CD4-positive, alpha-beta T cell treated with Interleukin-4 for 1 hour (primary cell): ENCODE data around the gene USP46.

Source experiments
- DNase-seq, 2 donors: peaks; one replicate each; pipeline ENCODE4 v3.0.0-alpha.2; 2020 to 2022

USP46 gene

DNA sequence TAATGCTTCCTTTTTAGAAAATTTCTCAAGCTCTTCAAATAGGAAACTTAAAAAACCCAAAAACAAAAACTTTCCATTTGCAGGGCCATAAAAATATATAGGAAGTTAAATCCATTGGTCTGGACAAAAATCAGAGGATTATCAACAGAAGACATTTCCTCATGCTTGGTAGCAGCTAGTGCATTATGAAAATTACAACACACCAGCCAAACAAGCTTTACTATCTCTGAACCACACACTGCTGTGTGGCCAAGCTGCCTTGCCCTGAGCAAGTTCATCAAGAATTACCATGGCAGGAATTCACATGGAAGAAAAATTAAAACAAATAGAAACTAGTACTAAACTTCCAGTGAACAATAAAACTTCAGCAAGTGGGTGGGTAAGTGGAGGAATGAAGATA, 3.6 kb downstream of the USP46 start:
- DNase-seq = no peak

DNA sequence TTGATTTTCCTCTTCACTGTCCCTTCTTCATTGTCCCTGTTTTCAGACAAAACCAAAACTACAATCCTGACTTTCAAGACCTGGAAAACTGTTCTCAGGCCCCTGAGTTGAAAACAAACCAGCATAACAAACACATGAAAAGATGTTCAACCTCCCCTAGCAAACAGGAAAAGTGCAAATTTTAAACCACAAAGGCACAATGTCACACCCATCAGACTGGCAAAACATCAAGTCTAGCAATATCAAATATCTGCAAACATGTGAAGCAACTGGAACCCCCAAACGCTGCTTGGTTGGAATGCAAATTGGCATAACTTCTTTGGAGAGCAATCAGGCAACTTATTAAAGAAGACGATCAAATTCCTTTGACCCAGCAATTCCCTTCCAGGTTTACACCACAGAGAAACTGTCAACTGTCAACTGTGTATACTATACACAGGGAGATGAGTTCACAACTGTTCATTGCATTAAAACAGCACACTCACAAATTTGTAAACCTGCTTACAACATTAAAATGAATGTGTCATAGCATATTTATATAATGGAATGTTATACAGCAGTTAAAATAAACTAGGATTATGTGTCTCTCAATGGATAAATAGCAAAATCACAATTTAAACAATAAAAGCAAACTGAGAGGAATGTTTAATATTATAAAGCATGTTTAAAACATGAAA, 7.0 kb downstream of the USP46 start:
- DNase-seq = no peak

DNA sequence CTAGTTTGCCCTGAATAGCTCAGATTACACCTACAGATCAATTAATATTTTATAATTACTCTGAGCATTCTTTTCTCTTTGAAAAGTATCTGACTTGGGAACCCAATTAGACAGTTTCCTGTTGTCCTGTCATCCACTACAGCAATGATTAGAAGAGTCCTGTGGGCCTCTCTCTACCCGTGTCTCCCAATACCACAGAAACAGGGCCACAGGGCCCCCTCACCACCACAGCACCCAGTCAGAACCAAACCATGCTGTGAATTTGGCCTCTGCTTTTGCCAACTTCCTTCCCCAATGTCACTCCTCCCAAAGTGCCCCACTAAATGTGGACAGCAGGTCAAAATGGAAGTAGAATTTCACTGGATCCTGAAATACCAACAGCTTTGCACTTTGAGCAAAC, 10.3 kb downstream of the USP46 start:
- DNase-seq = no peak

DNA sequence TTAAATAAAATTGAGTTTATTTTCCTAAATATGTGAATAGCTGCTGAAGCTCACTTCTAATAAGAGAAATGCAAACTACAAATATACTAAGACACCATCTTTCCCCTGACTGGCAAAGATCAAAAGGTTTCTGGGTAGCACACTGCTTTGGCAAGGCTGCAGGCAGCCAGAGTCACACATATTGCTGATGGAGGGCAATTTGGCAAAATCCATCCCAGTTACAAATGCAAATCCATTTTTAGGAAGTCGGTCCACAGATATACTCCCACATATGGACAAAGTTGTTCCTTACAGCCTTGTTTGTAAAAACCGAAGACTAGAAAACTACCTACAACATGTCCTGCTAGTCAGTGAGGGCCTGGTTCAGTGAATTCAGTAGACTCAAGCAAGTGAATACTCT, 12.4 kb downstream of the USP46 start:
- no peak for DNase-seq

DNA sequence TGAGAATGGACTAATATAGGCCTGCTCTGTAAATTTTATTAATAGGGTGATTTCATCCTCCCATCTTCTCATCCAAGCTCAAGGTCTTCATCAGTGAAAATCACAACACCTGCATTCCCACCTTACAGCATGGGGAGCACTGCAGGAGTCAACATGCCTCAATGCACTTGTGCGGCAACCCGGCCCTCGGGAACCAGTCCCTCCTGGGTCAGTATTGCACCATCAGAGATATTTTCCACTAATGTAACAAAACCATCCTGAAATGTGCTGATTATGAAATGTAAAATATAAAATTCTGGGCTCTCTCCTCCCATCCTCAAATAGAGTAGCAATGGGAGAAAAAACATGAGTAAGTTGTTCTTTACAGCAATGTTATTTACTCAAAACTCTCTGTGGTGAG, 13.0 kb downstream of the USP46 start:
- DNase-seq = no peak

DNA sequence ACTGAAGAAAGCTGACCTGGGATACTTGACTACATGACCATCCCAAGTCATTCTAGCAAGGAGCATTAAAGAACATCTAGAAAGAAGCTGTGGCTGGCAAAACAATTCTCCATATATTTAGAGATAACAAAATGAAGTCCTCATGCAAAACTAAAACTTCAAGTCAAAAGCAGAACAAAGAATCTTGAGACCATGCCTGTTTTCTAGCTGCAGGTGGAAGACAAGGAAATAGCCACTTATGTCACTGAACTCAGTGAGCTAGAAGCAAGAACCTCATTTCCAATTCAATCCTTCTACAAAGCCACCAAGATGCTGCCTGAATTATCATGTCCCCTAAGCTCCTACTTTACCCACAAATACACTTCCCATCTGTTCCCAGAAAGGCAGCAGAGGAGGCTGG, 13.8 kb downstream of the USP46 start:
- no peak for DNase-seq

DNA sequence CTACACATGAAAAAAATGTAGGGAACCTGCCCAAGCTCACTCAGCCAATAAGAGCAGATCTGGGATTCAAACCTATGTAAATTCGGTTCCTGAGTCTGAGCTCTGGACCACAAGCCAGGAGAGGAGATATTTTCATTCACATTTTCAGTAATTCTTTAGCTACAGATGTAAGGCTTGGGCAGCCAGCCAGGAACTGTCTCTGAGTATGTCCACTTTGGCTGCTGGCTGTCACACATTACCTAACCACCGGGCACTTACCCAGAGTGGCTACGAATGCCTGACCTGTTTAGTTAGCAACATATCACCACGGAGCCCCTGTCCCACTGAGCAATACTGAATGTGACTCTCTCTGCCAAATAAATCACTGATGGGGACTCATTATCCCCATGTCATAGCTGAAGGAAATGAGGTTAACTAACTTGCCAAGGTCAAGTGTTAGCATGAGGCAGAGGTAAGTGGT, 15.3 kb downstream of the USP46 start:
- no peak for DNase-seq

DNA sequence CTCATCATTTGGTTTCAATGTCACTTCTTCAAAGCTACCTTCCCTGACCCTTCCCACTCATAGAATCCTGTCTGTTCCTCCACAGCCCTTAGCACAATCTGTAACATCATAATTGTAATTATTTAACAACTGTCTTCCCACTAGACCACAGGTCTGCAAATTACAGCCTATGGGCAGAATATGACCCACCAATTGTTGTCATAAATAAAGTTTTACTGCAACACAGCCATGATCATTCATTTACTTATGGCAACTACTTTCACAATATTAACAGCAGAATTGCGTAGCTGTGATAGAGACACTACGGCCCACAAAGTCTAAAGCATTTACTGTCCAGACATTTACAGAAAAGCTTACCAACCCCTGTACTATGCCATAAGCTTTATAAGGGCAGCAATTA, 15.9 kb downstream of the USP46 start:
- no peak for DNase-seq

DNA sequence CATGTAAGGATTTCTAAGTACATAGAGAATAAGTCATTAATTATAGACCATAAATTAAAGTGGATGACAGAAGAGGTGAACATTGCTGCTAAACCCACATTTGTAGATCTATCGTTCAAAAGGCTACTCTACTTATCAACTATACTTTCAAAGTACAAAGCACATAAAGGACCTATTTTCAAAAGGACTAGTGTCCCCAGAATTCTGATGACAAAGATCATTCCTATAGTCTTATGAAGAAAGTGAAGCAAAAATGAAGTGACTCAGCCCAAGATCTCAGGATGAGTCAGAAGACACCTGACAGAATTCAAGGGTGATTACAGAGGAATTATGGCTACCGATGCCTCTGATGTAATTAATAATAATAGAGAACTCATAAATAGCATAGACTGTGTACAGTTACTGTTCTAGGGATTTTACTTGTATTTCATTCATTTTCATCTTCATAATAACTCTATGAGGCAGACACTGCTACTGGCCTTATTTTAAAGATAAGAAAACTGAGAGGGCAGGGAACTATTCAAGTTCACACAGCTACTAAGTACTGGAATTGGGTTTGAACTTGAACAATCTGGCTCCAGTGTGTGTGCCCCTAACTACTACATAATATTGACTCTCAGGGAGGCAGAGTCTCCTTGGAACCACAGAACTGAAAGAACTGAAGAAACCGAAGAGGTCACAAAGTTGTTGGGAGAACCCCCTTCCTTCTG, 17.1 kb downstream of the USP46 start:
- no peak for DNase-seq

DNA sequence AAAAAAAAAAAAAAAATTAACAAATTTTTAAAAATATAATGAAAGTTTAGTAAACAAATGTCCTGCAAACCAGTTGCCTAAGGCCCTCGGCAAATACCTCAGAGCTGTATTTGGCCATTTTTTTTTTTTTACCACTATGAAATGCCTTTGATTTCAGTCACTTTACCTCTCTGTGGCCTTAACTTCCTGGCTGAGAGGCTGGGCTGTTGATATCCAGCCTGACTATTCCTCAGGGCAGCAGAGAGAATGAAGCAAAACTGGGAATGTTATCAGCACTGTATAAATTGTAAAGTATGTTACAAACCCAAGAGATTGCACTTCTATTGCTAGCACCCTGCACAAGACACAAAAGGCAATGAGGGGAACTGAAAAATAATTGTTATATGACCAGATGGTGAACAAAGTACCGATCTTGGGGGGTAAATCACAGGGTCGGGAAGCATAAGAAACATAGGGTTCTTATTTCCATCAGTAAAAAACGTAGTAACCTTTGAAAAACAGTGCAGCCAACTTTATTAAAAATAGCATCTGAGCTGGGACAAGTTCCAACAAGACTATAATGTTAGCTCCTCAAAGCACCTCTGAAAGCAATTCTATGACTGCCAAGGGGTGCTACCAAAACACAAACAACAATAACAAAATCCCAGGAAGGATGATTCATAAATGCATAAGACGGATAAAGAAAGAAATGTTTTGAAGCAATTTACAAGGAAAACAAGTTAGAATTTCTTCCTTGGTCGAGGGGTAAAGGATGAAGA, 18.1 kb downstream of the USP46 start:
- no peak for DNase-seq

DNA sequence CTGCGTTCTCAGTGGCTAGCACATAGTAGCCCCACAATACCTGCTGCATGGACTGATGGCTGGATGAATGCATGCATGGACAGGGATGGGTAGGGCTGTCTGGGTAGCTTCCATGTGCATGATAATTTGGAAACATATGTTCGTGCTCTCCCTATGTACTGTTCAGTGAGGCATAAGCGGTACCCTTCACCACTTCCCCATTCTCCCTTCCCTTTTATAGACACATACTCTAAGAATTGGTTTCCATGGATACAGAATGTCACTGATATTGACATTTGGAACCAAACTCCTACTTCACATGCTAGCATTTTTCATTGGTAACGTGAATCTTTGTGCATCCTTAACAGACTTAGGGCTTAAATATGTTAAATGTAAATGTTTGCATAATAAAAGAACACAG, 20.4 kb downstream of the USP46 start:
- no peak for DNase-seq

DNA sequence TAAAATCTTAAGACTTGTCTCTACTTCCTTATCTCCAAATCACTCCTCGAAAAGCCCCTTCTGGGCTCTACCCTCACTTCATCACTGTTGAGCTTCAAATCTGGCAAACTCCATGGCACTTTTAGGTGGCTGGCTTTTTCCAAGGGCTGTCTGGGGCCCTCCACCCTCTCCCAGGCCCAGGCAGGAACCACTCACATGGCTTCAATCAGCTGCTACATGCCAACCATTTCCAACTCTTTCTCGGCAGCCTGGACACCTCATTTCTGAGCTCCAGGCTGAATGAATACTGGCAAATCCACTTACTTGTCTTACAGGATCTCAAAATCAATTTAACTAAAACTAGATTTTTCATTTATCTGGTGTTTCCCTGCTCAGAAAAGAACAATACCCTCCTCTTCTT, 22.0 kb downstream of the USP46 start:
- no peak for DNase-seq

DNA sequence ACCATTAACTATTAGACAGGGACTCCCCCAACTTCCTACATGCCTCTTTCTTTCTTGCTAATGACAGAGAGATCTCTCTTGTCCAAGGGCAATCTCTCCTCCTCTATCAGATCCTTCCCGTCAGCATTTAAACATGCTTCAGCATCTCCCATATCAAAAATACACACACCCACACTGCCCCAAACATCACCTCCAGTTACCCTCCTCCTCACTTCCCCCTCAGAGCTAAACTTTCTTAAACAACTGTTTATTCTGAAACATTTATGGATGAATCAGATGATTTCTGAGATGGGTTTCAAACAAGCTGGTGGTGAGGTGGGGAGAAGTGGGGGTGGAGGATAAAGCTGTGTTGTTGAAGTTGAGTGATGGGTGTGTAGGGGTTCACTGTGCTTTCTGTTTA, 23.5 kb downstream of the USP46 start:
- DNase-seq = no peak

DNA sequence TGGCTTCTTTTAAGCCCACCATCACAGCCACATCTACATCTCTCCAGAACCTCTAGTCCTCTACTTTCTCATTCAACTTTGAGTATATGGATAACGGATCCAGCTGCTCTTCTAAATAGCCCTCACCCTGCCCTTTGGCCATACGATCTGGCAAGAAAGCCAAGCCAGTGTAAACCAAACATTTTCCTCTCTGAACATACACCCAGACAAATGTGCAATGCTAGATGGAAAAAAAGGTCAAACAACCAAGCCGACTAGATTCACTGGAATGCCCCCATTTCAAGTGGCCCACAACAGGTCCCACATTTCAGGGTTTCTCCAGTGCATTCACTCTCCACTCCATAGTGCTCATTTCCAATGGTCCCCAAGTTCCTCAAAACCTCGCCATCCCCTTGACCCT, 24.0 kb downstream of the USP46 start:
- DNase-seq = no peak

DNA sequence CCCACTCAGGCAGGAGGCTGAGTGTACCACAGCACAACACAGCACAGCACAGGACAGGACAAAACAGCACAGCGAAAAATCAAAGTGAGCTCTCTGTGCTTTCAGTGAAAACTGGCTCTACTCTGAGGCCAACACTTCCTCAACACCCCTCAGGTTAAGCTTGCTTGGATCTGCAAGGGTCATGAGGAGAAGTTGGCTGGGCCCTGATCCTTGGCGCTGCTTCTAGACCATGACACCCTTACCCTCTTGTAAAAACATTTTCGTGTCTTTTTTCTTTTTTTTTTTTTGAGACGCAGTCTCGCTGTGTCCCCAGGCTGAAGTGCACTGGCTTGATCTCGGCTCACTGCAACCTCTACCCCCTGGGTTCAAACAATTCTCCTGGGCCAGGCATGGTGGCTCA, 25.3 kb downstream of the USP46 start:
- no peak for DNase-seq

DNA sequence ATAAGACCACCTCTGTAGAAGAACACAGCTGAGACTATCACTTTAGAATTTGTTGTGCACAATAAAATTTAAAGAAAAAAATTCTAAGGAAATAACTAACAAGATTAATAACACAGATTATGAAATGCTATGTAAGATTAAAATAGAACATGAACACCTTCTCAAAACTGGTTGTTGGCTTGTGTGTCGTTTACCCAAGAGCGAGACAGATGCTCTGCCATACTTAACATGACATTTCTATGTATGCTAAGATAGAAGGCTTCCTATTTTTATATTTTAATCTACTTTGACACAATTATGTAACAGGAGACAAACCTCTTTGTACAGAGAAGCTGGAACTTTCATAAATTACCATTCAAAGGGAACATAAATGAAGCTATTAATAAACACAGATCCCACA, 30.1 kb downstream of the USP46 start:
- no peak for DNase-seq

DNA sequence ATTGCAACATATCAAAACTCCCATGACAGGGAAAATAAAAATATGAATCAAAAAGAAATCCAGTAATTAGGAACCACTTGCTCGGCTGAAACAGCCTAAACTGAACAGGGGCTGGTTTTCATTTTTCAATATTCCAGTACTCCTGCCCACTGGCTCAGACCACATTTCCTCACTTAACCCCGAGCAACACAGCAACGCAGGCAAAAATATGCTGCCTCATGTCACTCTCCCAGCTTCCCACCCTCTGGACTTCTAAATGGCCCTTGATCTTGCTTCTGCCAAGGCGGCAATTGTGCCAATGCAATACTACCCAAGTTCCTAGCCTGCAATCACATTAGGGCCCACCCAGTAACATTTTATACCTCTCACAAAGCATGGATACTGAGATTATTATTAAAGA, 30.6 kb downstream of the USP46 start:
- DNase-seq = no peak

DNA sequence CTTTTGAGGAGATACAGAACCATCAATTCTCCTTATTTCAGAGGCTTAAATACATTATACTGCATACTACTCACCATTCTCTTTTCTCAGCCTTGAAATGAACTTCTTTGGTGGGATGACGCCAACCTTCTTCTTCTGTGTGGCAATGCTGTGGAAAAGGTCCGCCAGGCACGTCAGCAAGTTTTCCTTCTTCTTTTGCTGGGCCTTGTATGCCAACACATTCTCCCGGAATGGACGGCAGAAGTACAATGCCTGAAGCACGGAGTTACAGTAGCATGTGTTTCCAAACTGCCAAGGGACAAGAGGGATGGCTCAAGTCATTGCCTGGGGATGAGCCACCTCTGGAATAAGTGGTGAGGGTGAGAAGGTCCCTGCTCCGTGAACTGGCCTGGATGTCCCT, 31.2 kb downstream of the USP46 start:
- no peak for DNase-seq

DNA sequence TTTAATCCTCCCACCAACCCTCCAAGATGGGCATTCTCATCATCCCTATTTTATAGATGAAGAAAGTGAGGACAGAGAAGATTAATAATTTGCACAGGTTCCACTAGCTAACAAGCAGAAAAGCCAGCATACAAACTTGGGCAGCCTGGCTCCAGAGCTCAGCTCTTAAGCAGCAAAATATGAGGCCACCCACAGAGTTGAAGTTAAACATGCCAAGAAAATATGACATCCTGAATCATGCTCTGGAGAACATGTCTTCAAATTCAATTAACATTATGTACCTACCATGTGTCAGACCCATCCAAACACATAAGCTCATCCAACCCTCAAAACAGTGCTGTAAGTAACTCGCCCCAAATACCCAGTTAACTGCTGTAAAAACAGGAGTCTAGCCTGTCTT, 33.9 kb downstream of the USP46 start:
- no peak for DNase-seq

DNA sequence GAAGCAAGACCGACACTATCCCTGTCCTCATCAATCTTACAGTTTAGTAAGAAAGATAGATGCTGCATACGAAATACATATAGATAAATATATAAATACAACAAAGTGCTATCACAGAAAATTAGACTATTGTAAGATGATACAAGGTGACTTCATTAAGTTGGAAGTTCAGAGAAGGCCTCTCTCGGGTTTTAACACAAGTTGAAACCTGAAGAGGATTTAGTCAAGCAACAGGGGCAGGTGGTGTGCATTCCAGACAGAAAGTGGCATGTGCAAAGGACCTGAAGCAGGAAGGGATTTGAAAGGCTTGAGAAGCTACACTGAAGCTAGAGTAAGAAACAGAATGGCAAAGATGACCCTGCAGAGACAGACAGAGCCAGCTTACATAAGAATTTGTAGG, 36.5 kb downstream of the USP46 start:
- no peak for DNase-seq

DNA sequence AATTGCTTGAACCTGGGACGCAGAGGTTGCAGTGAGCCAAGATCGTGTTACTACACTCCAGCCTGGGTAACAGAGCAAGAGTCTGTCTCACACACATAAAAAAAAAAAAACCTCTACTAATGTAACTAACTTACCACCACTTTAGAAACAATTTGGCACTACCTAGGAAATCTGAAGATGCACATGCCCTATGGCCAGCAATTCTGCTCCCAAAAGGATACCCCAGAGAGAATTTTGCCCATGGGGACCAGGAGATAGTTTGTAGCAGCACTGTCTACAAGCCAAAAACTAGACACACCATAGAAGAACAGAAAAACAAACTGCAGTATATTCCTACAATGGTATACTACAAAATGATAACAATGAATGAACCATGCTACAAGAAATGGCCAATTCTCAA, 37.5 kb downstream of the USP46 start:
- no peak for DNase-seq

DNA sequence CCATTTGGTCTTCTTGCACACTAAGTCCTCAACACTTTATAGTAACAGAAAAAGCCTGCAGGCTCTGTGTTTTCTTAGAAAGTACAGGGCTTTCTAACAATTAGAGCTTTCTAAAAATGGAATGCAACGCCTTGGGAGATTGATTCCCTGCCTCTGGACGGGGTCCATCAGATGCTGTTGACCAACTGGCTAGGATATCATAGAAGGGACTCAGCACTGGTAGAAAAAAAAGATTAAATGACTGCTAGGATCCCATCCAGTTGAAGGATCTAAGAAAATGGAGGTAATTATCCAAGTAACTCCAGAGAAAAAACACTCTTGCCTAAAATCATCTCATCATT, 39.5 kb downstream of the USP46 start:
- no peak for DNase-seq

DNA sequence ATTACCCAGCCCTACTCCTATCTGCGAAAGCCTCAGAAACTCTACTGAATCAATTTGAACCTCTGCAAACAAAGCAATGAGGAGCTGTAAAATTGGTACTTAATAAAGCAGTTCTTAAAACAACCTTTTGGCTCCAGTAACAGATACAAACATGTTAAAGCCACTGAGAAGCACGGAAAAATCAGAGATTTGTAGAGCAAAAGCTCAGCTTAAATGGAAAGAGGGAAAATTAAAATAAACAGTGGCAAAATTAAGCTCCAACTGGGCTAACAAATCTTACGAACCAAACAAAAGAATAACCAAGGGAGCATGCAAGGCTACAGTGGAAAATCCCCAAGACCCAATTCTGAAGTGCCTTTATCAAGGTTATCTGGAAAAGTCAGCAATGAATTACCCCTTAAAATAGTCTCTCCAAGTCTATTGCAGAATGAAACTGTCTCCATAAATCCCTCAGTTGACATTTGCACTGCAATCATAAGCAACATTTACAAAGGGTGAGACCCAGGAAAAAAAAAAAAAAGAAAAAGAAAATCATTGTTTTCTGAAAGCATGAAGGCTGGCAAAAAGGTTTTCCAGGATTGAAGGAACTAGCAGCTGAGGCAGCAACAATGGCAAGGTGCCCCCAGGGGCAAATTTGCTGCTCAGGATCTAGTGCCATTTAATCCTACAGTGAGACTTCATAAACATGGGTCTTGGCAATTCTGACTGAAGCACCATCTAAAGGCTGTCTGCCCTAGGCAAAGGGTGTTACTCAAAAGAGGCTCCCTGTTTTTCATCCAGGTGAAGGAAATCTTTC, 40.1 kb downstream of the USP46 start:
- no peak for DNase-seq
